ENCODE data around the gene CPED1. TPM values are rescaled to one million over a fixed set of nuclear protein-coding genes. Genes with fewer than 3 reads are reported as not detected.

Gene CPED1
- total RNA-seq, 1 experiment from 2014 or later = 0.13 TPM

DNA sequence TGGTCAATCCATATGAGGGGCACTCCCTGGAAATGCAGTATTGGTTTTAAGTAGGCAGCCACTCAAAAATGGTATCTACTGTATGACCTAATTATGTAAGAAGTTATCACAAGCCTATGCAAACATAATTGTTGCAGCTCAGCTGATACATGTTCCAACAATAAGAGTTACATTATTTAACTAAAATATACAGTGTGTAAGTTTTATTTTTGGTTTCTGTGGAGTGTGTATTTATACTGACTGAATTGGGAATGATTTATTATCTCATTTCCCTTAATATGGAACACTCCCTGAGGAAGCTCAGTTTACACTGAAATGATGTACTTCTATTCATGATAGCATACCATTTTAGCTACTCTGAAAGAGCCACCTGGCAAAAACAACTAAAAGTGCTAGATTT lies 40.5 kb upstream of the CPED1 start:
- H3K14ac ChIP-seq (ENCODE audit: insufficient read depth, low read length) = no peak overlapping the region
- H2BK20ac ChIP-seq (ENCODE audit: low read depth, low read length, poor library complexity, severe bottlenecking) = no peak overlapping the region
- peaks cover 0 to 6% (median 4%) of the 10 kb centered on the region in 3 experiments; a peak in 5 of 7 replicates for H3K36me3 Mint-ChIP-seq (ENCODE audit: insufficient read depth in 1 of 3, low read depth in 3 of 3)
- no peak overlapping the region for H4K8ac ChIP-seq (replicated peaks; ENCODE audit: insufficient read length, low read depth, low read length)
- no peak overlapping the region for H4K5ac ChIP-seq (ENCODE audit: insufficient read length, low read depth, low read length)
- H3K79me1 ChIP-seq (ENCODE audit: insufficient read depth, low read depth, low read length, poor library complexity, severe bottlenecking) = peaks cover 3% of the 10 kb centered on the region
- no peaks in the 10 kb centered on the region for H3K27me3 ChIP-seq (ENCODE audit: insufficient read depth, low read length)
- no peak for DNase-seq
- no peak overlapping the region for H2AFZ ChIP-seq (ENCODE audit: low read length)
- no peak overlapping the region for H3K27ac ChIP-seq (ENCODE audit: insufficient read length, low read depth, low read length)
- H3K23me2 ChIP-seq (ENCODE audit: insufficient read length, low read depth, low read length, poor library complexity, severe bottlenecking) = peaks cover 4% of the 10 kb centered on the region
- H3K27me3 Mint-ChIP-seq (ENCODE audit: low read depth) = no peaks in the 10 kb centered on the region
- no peak overlapping the region for H3K18ac ChIP-seq (ENCODE audit: insufficient read length, low read depth, low read length)
- H3T11ph ChIP-seq (ENCODE audit: low read length) = no peak overlapping the region
- H3K4me1 ChIP-seq (ENCODE audit: insufficient read depth, low read length) = no peaks in the 10 kb centered on the region; the same call in 1 of the 2 replicates
- H3K9ac ChIP-seq (ENCODE audit: extremely low read depth, insufficient read length, low read length) = no peak overlapping the region
- H3K4me1 Mint-ChIP-seq = peaks cover 12% of the 10 kb centered on the region in 2 experiments
- no peak overlapping the region for H3K23ac ChIP-seq (ENCODE audit: insufficient read length, low read depth, low read length)
- no peaks in the 10 kb centered on the region for H3K9me3 Mint-ChIP-seq
- H3K79me2 ChIP-seq (ENCODE audit: insufficient read depth, low read length) = 0 out of 2 replicates have a peak, but pooled peaks cover 2% of the 10 kb centered on the region
- H2BK5ac ChIP-seq (ENCODE audit: insufficient read length, low read length) = no peak overlapping the region
- no peak overlapping the region for H3K56ac ChIP-seq (ENCODE audit: insufficient read length, low read depth, low read length)
- H3K27ac Mint-ChIP-seq = no peak overlapping the region
- H4K20me1 ChIP-seq (ENCODE audit: control insufficient read depth, insufficient read depth, insufficient read length) = no peaks in the 10 kb centered on the region
- no peaks in the 10 kb centered on the region for H3K9me3 ChIP-seq (ENCODE audit: control insufficient read depth, low read depth, low read length)
- H4K91ac ChIP-seq (ENCODE audit: insufficient read length, low read depth, low read length) = no peak overlapping the region
- TF ChIP-seq CTCF (conservative IDR thresholded peaks at IDR 0.05) = no peak
- H3K4me3 Mint-ChIP-seq = no peak overlapping the region
- no peak overlapping the region for H3K4ac ChIP-seq (ENCODE audit: low read depth, low read length)
- no peak overlapping the region for H2BK12ac ChIP-seq (ENCODE audit: insufficient read length, low read depth, low read length)
- no peak overlapping the region for H2BK15ac ChIP-seq (ENCODE audit: low read depth, low read length)
- no peak overlapping the region for H3K4me2 ChIP-seq (ENCODE audit: insufficient read depth, insufficient read length, low read length)
- H2BK120ac ChIP-seq (ENCODE audit: low read depth, low read length, poor library complexity, severe bottlenecking) = no peak overlapping the region
- no peak overlapping the region for H2AK5ac ChIP-seq (ENCODE audit: insufficient read length, low read length)

Measured in H9 (cell line).